Smooth muscle cell (in vitro differentiated cells): ENCODE results near the gene CEP41. TPM values are rescaled to one million over a fixed set of nuclear protein-coding genes. Genes with fewer than 3 reads are reported as not detected.

Experiments
- DNase-seq: peaks from one replicate; lab custom pipeline; 2025; ENCODE audit not compliant: unreplicated experiment; lab: John Stamatoyannopoulos, UW
- H2AFZ ChIP-seq: fragments of 200-600 bp; sonication (generic); 2 replicates; pipeline ENCODE4 v1.6.0; 2016; ENCODE audit warnings: antibody characterized with exemption, low read depth, mild to moderate bottlenecking
- H3F3A ChIP-seq: fragments of 200-600 bp; sonication (generic); 2 replicates; pipeline ENCODE4 v1.6.0; 2017; ENCODE audit warnings: antibody characterized with exemption, low read depth
- H3K27ac ChIP-seq: fragments of 200-600 bp; sonication (generic); 2 replicates; pipeline ENCODE4 v1.5.1; 2016; ENCODE audit warnings: low read depth, mild to moderate bottlenecking
- H3K27me3 ChIP-seq: fragments of 200-600 bp; sonication (generic); 2 replicates; pipeline ENCODE4 v1.6.1; 2016; ENCODE audit warnings: low read depth, mild to moderate bottlenecking
- H3K36me3 ChIP-seq: fragments of 200-600 bp; sonication (generic); 2 replicates; pipeline ENCODE4 v1.5.1; 2016; ENCODE audit warnings: low read depth
- H3K4me1 ChIP-seq: fragments of 200-600 bp; sonication (generic); 2 replicates; pipeline ENCODE4 v1.5.1; 2016; ENCODE audit warnings: low read depth
- H3K4me2 ChIP-seq: fragments of 200-600 bp; sonication (generic); 2 replicates; pipeline ENCODE4 v1.6.0; 2016; ENCODE audit warnings: mild to moderate bottlenecking
- H3K4me3 ChIP-seq: fragments of 200-600 bp; sonication (generic); 2 replicates; pipeline ENCODE4 v1.5.1; 2016; ENCODE audit warnings: mild to moderate bottlenecking
- H3K79me2 ChIP-seq: fragments of 200-600 bp; sonication (generic); 2 replicates; pipeline ENCODE4 v1.6.0; 2016; ENCODE audit warnings: low read depth, mild to moderate bottlenecking
- H3K9ac ChIP-seq: fragments of 200-600 bp; sonication (generic); 2 replicates; pipeline ENCODE4 v1.6.0; 2016; ENCODE audit warnings: low read depth
- H3K9me3 ChIP-seq: fragments of 200-600 bp; sonication (generic); replicated peaks from 2 replicates; pipeline ENCODE4 v1.5.1; 2016; ENCODE audit warnings: low read depth
- H4K20me1 ChIP-seq: fragments of 200-600 bp; sonication (generic); 2 replicates; pipeline ENCODE4 v1.6.0; 2016; ENCODE audit warnings: low read depth
- CTCF ChIP-seq: fragments of 200-600 bp; sonication (generic); IDR thresholded peaks from 2 replicates; pipeline ENCODE4 v1.5.1; 2017; ENCODE audit warnings: borderline replicate concordance, mild to moderate bottlenecking, antibody characterized with exemption; ENCODE audit not compliant: insufficient read depth, poor library complexity, severe bottlenecking
- WGBS: methylation state at CpG from one replicate; pipeline ENCODE4 v1.1.7; 2016; ENCODE audit warnings: low lambda C conversion rate; 5-methylcytosine and 5-hydroxymethylcytosine counted together
- polyA plus RNA-seq: library from polyadenylated mRNA; unstranded; fragments of >200 nt; fragmentation: Nextera tagmentation; extraction: Ambion mirVana; gene quantifications from 2 replicates; pipeline ENCODE4 v1.2.1, GENCODE V29; 2016
- total RNA-seq: library from RNA; depleted of rRNA; stranded (reverse); fragments of >200 nt; gene quantifications from 2 replicates; pipeline ENCODE4 v1.2.3, GENCODE V29; 2014

Gene CEP41
- total and polyA plus RNA-seq, 2 experiments from 2014 or later: 18.3 to 35.1 TPM

GRCh38 chr7:130429019-130429418, 11.8 kb downstream of the CEP41 start:
- Histone ChIP-seq H3K9me3 (no peaks in the 10 kb centered on the region), H2AFZ (no peak overlapping the region), H3K4me2 (no peak overlapping the region), H3K9ac (no peak overlapping the region), H3K4me3 (no peak overlapping the region), H3K4me1 (peaks cover 14% of the 10 kb centered on the region), H3K36me3 (no peaks in the 10 kb centered on the region), H3K79me2 (peaks cover 3% of the 10 kb centered on the region), H4K20me1 (no peaks in the 10 kb centered on the region), H3F3A (peaks cover 12% of the 10 kb centered on the region), H3K27me3 (no peaks in the 10 kb centered on the region), H3K27ac (no peak overlapping the region)
- DNase-seq: no peak
- TF ChIP-seq CTCF: no peak
- 98% methylated on average over 4 of the region's 4 CpGs for WGBS

- TF ChIP-seq CTCF: no peak
- Histone ChIP-seq H3K36me3 (no peaks in the 10 kb centered on the region), H3K27me3 (no peaks in the 10 kb centered on the region), H3F3A (peaks cover 12% of the 10 kb centered on the region), H3K27ac (no peak overlapping the region), H3K4me2 (no peak overlapping the region), H3K4me3 (no peak overlapping the region), H3K4me1 (peaks cover 21% of the 10 kb centered on the region), H2AFZ (no peak overlapping the region), H3K9me3 (no peaks in the 10 kb centered on the region), H3K79me2 (peaks cover 3% of the 10 kb centered on the region), H3K9ac (no peak overlapping the region), H4K20me1 (no peaks in the 10 kb centered on the region)
- WGBS: 96% methylated on average over 4 of the region's 4 CpGs
- no peak for DNase-seq
These were observed 14.3 kb downstream of the CEP41 start for GRCh38 chr7:130426564-130426963.

GRCh38 chr7:130425796-130426195, 15.0 kb downstream of the CEP41 start:
- no peaks in the 10 kb centered on the region for H3K36me3 ChIP-seq
- H3K27ac ChIP-seq: no peak overlapping the region
- no peaks in the 10 kb centered on the region for H3K9me3 ChIP-seq
- no peak overlapping the region for H3K4me2 ChIP-seq
- H4K20me1 ChIP-seq: no peaks in the 10 kb centered on the region
- DNase-seq: no peak
- H3K79me2 ChIP-seq: peaks cover 3% of the 10 kb centered on the region
- H3K9ac ChIP-seq: no peak overlapping the region
- WGBS: 94% methylated on average over 4 of the region's 4 CpGs
- TF ChIP-seq CTCF: no peak
- no peak overlapping the region for H2AFZ ChIP-seq
- H3F3A ChIP-seq: peaks cover 12% of the 10 kb centered on the region
- H3K4me3 ChIP-seq: no peak overlapping the region
- H3K27me3 ChIP-seq: no peaks in the 10 kb centered on the region
- peaks cover 21% of the 10 kb centered on the region for H3K4me1 ChIP-seq

- no peak for DNase-seq
- no peak for TF ChIP-seq CTCF
- H2AFZ ChIP-seq: no peak overlapping the region
- no peaks in the 10 kb centered on the region for H3K9me3 ChIP-seq
- H3K4me2 ChIP-seq: no peak overlapping the region
- H4K20me1 ChIP-seq: no peaks in the 10 kb centered on the region
- WGBS: 75% methylated on average over 3 of the region's 3 CpGs
- no peak overlapping the region for H3K4me3 ChIP-seq
- H3F3A ChIP-seq: peaks cover 7% of the 10 kb centered on the region
- H3K27me3 ChIP-seq: no peaks in the 10 kb centered on the region
- peaks cover 21% of the 10 kb centered on the region for H3K4me1 ChIP-seq
- no peaks in the 10 kb centered on the region for H3K36me3 ChIP-seq
- no peak overlapping the region for H3K9ac ChIP-seq
- H3K27ac ChIP-seq: no peak overlapping the region
- H3K79me2 ChIP-seq: peaks cover 3% of the 10 kb centered on the region
These were observed 17.2 kb downstream of the CEP41 start for GRCh38 chr7:130423501-130424037.
